Panc1 (cell line): ENCODE results near the gene CNIH2.

Experiments
- CTCF ChIP-seq: fragments of 450-650 bp; IDR thresholded peaks from 2 replicates; pipeline ENCODE4 v1.5.1; 2017; ENCODE audit warnings: mild to moderate bottlenecking
- POLR2AphosphoS5 ChIP-seq: IDR thresholded peaks from 2 replicates; pipeline ENCODE4 v1.6.1; 2012; ENCODE audit warnings: mild to moderate bottlenecking, low read depth, low read length, moderate library complexity
- REST ChIP-seq, 2 experiments: IDR thresholded peaks; 2 replicates each; pipeline ENCODE4 v1.6.1; 2011 to 2012; ENCODE audit warnings: low read depth in 2 of 2, control low read depth in 1 of 2, low read length in 1 of 2, mild to moderate bottlenecking in 1 of 2, moderate library complexity in 1 of 2; ENCODE audit not compliant: insufficient read depth in 1 of 2
- SIN3A ChIP-seq: IDR thresholded peaks from 2 replicates; pipeline ENCODE4 v1.6.1; 2012; ENCODE audit warnings: low read depth, mild to moderate bottlenecking, low read length, moderate library complexity, borderline replicate concordance; ENCODE audit not compliant: insufficient read depth
- TCF7L2 ChIP-seq: IDR thresholded peaks from 2 replicates; pipeline ENCODE4 v1.6.1; 2011; ENCODE audit warnings: mild to moderate bottlenecking, low read depth, low read length, inconsistent platforms

GRCh38 chr11:66278363-66279091, 552 bp downstream of the CNIH2 start:
- TF ChIP-seq CTCF (no peak), SIN3A (no peak), TCF7L2 (no peak), REST (IDR thresholded peaks at IDR 0.05; ENCODE audit: insufficient read depth in 1 of 2, low read depth in 2 of 2, low read length in 1 of 2) (no peak), POLR2AphosphoS5 (no peak)
